ENCODE results near the gene FHAD1. TPM values are rescaled to one million over a fixed set of nuclear protein-coding genes. Genes with fewer than 3 reads are reported as not detected.

FHAD1 gene
- total RNA-seq, 1 experiment from 2014 or later = 3.5 TPM

DNA sequence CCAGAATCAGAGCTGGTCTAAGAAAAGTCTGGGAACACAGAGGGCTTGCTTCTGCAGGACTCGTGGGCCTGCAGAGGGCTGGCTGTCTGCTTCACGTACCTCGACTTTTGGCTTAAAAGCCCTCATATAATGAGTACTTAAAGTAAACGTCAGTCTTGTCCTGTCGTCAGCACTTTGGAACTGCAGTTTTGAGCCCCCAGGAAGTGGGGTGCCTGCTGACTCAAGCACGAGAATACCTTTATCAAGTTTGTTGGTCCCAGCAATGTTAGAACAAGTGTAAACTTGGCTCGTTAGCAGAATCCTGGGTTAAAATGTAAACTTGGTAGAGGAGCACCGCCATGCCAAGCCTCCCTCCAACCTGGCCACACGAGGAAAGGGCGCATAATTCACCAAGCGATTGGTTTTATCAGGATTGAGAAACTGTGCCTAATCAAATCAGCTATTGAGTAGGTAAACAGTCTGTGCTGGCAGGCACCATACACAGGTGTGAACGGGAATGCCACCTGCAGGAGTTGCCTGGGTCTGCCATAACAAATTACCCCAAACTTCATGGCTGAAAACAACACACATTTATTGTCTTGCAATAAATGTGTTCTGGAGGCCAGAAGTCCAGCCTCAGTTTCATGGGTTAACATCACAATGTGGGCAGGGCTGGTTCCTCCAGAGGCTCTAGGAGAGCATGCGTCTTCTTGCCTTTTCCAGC, 45.0 kb upstream of the FHAD1 start (continued):
- TF ChIP-seq CTCF (IDR thresholded peaks at IDR 0.05 in 2 of 3, conservative IDR thresholded peaks at IDR 0.05 in 1 of 3; ENCODE audit: borderline replicate concordance in 1 of 3, insufficient read depth in 1 of 3, low read depth in 2 of 3, low read length in 2 of 3) = no peak
- no peak for TF ChIP-seq JUND (IDR thresholded peaks at IDR 0.05)
- no peak for TF ChIP-seq RAD21 (IDR thresholded peaks at IDR 0.05; ENCODE audit: low read depth)
- TF ChIP-seq ZNF274 (IDR thresholded peaks at IDR 0.05; ENCODE audit: low read depth, low read length) = no peak
- TF ChIP-seq, protein P1, sequence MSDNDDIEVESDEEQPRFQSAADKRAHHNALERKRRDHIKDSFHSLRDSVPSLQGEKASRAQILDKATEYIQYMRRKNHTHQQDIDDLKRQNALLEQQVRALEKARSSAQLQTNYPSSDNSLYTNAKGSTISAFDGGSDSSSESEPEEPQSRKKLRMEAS (IDR thresholded peaks at IDR 0.05) = no peak

- intact Hi-C loops (cut with micrococcal nuclease) = loop anchor here (5.0 kb wide), 2 partner anchors 53 to 78 kb away; partner anchors contain the start of gene TMEM51
- no peaks in the 10 kb centered on the region for H3K9me3 ChIP-seq (ENCODE audit: control insufficient read depth in 1 of 2, insufficient read depth in 1 of 2, low read depth in 1 of 2, low read length in 2 of 2)
- H3K79me2 ChIP-seq (ENCODE audit: insufficient read depth, low read length) = peaks cover 80% of the 10 kb centered on the region
- H2AFZ ChIP-seq (ENCODE audit: low read depth, low read length, poor library complexity, severe bottlenecking) = no peak overlapping the region
- RAD21 ChIA-PET (ENCODE audit: low non-redundant PET in 1 of 2, low total read pairs in 2 of 2, uncharacterized antibody in 2 of 2, unreplicated experiment in 2 of 2) = no interaction called here
- H3K27me3 ChIP-seq (ENCODE audit: insufficient read depth, low read length) = no peaks in the 10 kb centered on the region
- CTCF ChIA-PET = no interaction called here
- no peak overlapping the region for H3K9ac ChIP-seq (ENCODE audit: low read length)
- TF ChIP-seq CEBPB (IDR thresholded peaks at IDR 0.05; ENCODE audit: low read depth) (no peak), EZH2phosphoT487 (IDR thresholded peaks at IDR 0.05; ENCODE audit: borderline replicate concordance) (no peak), EZH2 (IDR thresholded peaks at IDR 0.05) (no peak), ELF1 (IDR thresholded peaks at IDR 0.05; ENCODE audit: borderline replicate concordance, low read depth) (no peak), SP1 (IDR thresholded peaks at IDR 0.05; ENCODE audit: low read depth) (no peak), ZFX (IDR thresholded peaks at IDR 0.05) (no peak), RAD21 (IDR thresholded peaks at IDR 0.05; ENCODE audit: low read depth) (no peak), POLR2A (IDR thresholded peaks at IDR 0.05; ENCODE audit: borderline replicate concordance, extremely low read depth, insufficient read depth, insufficient read length) (no peak), JUND (IDR thresholded peaks at IDR 0.05) (no peak), ZNF274 (IDR thresholded peaks at IDR 0.05; ENCODE audit: low read depth, low read length) (no peak), FOSL1 (IDR thresholded peaks at IDR 0.05; ENCODE audit: low read depth) (no peak)
- TF ChIP-seq, protein P1 (IDR thresholded peaks at IDR 0.05) = no peak
- no peaks in the 10 kb centered on the region for H3K36me3 ChIP-seq (ENCODE audit: control insufficient read depth in 1 of 2, insufficient read depth in 2 of 2, low read length in 2 of 2)
- no peaks in the 10 kb centered on the region for H4K20me1 ChIP-seq (ENCODE audit: insufficient read depth)
- ATAC-seq (no peak), DNase-seq (ENCODE audit: low read depth, low spot score) (no peak)
- peaks cover 20 to 57% of the 10 kb centered on the region in 2 experiments for H3K4me1 ChIP-seq (ENCODE audit: control insufficient read depth in 1 of 2, insufficient read depth in 2 of 2, low read length in 2 of 2)
- H3K4me3 ChIP-seq (replicated peaks in 1 of 2; ENCODE audit: low read depth in 1 of 2, low read length in 2 of 2) = no peak overlapping the region
- no TSS peak for BruUV-seq (replicated peaks)
- H3K9me2 ChIP-seq (ENCODE audit: insufficient read depth) = no peaks in the 10 kb centered on the region
- no peak overlapping the region for H3K27ac ChIP-seq (ENCODE audit: low read depth, low read length)
- H3K4me2 ChIP-seq (ENCODE audit: low read length) = no peak overlapping the region
- POLR2A ChIA-PET = no interaction called here
Measured at GRCh38 chr1:15204931-15205330, 42.1 kb upstream of the FHAD1 start.

All from HCT116 (cell line).